HG02943 (cell line): ENCODE results near the gene NCKAP5.

Experiments
- ATAC-seq: cut with Tn5 transposase; IDR thresholded peaks from one replicate; pipeline ENCODE4 v1.9.1; 2021; ENCODE audit warnings: mild to moderate bottlenecking, low read depth, moderate library complexity; ENCODE audit not compliant: unreplicated experiment

The NCKAP5 gene

GRCh38 chr2:132668987-132669907 lies 899.0 kb downstream of the NCKAP5 start:
- ATAC-seq: no peak

- ATAC-seq: no peak
These were observed 900.0 kb downstream of the NCKAP5 start for GRCh38 chr2:132668189-132668823.

- ATAC-seq: no peak
These were observed 900.6 kb downstream of the NCKAP5 start for GRCh38 chr2:132667706-132668105.

GRCh38 chr2:132665401-132666140 lies 902.7 kb downstream of the NCKAP5 start:
- no peak for ATAC-seq

GRCh38 chr2:132664096-132664495 lies 904.2 kb downstream of the NCKAP5 start:
- ATAC-seq: no peak

GRCh38 chr2:132662732-132663131 lies 905.5 kb downstream of the NCKAP5 start:
- no peak for ATAC-seq

GRCh38 chr2:132659331-132659730 lies 908.9 kb downstream of the NCKAP5 start:
- ATAC-seq: no peak

- no peak for ATAC-seq
These were observed 911.8 kb downstream of the NCKAP5 start for GRCh38 chr2:132656266-132656975.

GRCh38 chr2:132654968-132655367 lies 913.3 kb downstream of the NCKAP5 start:
- ATAC-seq: no peak

- no peak for ATAC-seq
These were observed 913.9 kb downstream of the NCKAP5 start for GRCh38 chr2:132654335-132654734.

- no peak for ATAC-seq
These were observed 915.8 kb downstream of the NCKAP5 start for GRCh38 chr2:132652474-132652873.

- peak; percentile 61 for ATAC-seq
These were observed 916.9 kb downstream of the NCKAP5 start for GRCh38 chr2:132651115-132652045.

GRCh38 chr2:132646540-132647108 lies 921.6 kb downstream of the NCKAP5 start:
- ATAC-seq: no peak

GRCh38 chr2:132645722-132646539 lies 922.3 kb downstream of the NCKAP5 start:
- ATAC-seq: no peak

GRCh38 chr2:132645176-132645575 lies 923.1 kb downstream of the NCKAP5 start:
- no peak for ATAC-seq

- ATAC-seq: no peak
These were observed 925.8 kb downstream of the NCKAP5 start for GRCh38 chr2:132642415-132642814.

- ATAC-seq: no peak
These were observed 926.4 kb downstream of the NCKAP5 start for GRCh38 chr2:132641819-132642218.

GRCh38 chr2:132640116-132640515 lies 928.1 kb downstream of the NCKAP5 start:
- ATAC-seq: no peak
